Liver (tissue), 9 donors: ENCODE data around the gene CHMP1A. TPM values are rescaled to one million over a fixed set of nuclear protein-coding genes. Genes with fewer than 3 reads are reported as not detected.

Experiments
- DNase-seq: peaks from one replicate; pipeline ENCODE4 v3.0.0-alpha.2; 2017; ENCODE audit warnings: low spot score
- H3K27ac ChIP-seq, 2 donors: one replicate each; pipeline ENCODE4 v1.7.0; 2013; ENCODE audit warnings: inconsistent platforms in 2 of 2, low read length in 2 of 2, control low read depth in 1 of 2, low read depth in 1 of 2, mild to moderate bottlenecking in 1 of 2
- H3K27me3 ChIP-seq, 4 donors: one replicate each; pipeline versions ENCODE4 v1.6.1 to v1.7.0; 2013; ENCODE audit warnings: low read length in 3 of 4, inconsistent platforms in 1 of 4, mild to moderate bottlenecking in 1 of 4, moderate library complexity in 1 of 4; ENCODE audit not compliant: control insufficient read depth in 4 of 4, insufficient read depth in 4 of 4
- H3K36me3 ChIP-seq, 4 donors: one replicate each; pipeline versions ENCODE4 v1.6.1 to v1.7.0; 2013; ENCODE audit warnings: low read length in 3 of 4, mild to moderate bottlenecking in 3 of 4, low read depth in 1 of 4, moderate library complexity in 1 of 4; ENCODE audit not compliant: control insufficient read depth in 4 of 4, insufficient read depth in 3 of 4
- H3K4me1 ChIP-seq, 4 donors: one replicate each; pipeline versions ENCODE4 v1.6.1 to v1.7.0; 2013; ENCODE audit warnings: low read length in 3 of 4, mild to moderate bottlenecking in 3 of 4, moderate library complexity in 1 of 4; ENCODE audit not compliant: control insufficient read depth in 4 of 4, insufficient read depth in 4 of 4
- H3K4me3 ChIP-seq, 3 donors: one replicate each; pipeline versions ENCODE4 v1.6.1 to v1.7.0; 2013; ENCODE audit warnings: low read length in 3 of 3, control low read depth in 1 of 3, low read depth in 1 of 3, mild to moderate bottlenecking in 1 of 3
- H3K9ac ChIP-seq, 2 donors: one replicate each; pipeline ENCODE4 v1.7.0; 2013; ENCODE audit warnings: low read length in 2 of 2, mild to moderate bottlenecking in 2 of 2, moderate library complexity in 2 of 2, control low read depth in 1 of 2, low read depth in 1 of 2
- H3K9me3 ChIP-seq, 4 donors: one replicate each; pipeline versions ENCODE4 v1.6.1 to v1.7.0; 2013; ENCODE audit warnings: low read length in 3 of 4; ENCODE audit not compliant: control insufficient read depth in 4 of 4
- EGR1 ChIP-seq, 2 donors: IDR thresholded peaks; 2 replicates each; pipeline ENCODE4 v1.6.1; 2016 to 2018; ENCODE audit warnings: antibody characterized with exemption in 2 of 2, low read depth in 2 of 2
- FOXA1 ChIP-seq: IDR thresholded peaks from 2 replicates; pipeline ENCODE4 v1.6.1; 2016; ENCODE audit warnings: antibody characterized with exemption
- FOXA2 ChIP-seq: IDR thresholded peaks from 2 replicates; pipeline ENCODE4 v1.6.1; 2016; ENCODE audit warnings: antibody characterized with exemption
- GABPA ChIP-seq, 2 donors: IDR thresholded peaks in 1 of 2; conservative IDR thresholded peaks in 1 of 2; 2 replicates each; pipeline ENCODE4 v1.6.1; 2016; ENCODE audit warnings: antibody characterized with exemption in 2 of 2, mild to moderate bottlenecking in 1 of 2, moderate library complexity in 1 of 2
- HNF4A ChIP-seq, 2 donors: conservative IDR thresholded peaks; 2 replicates each; pipeline ENCODE4 v1.6.1; 2016; ENCODE audit warnings: antibody characterized with exemption in 2 of 2, mild to moderate bottlenecking in 2 of 2
- HNF4G ChIP-seq: IDR thresholded peaks from 2 replicates; pipeline ENCODE4 v1.6.1; 2016; ENCODE audit warnings: antibody characterized with exemption
- JUND ChIP-seq, 2 donors: IDR thresholded peaks; 2 replicates each; pipeline ENCODE4 v1.6.1; 2016; ENCODE audit warnings: antibody characterized with exemption in 2 of 2
- NR2F2 ChIP-seq: IDR thresholded peaks from 2 replicates; pipeline ENCODE4 v1.6.1; 2016; ENCODE audit warnings: antibody characterized with exemption
- RAD21 ChIP-seq, 2 donors: IDR thresholded peaks; 2 replicates each; pipeline ENCODE4 v1.6.1; 2016; ENCODE audit warnings: antibody characterized with exemption in 2 of 2, mild to moderate bottlenecking in 2 of 2
- RXRA ChIP-seq, 2 donors: IDR thresholded peaks; 2 replicates each; pipeline ENCODE4 v1.6.1; 2017 to 2018; ENCODE audit warnings: antibody characterized with exemption in 2 of 2, mild to moderate bottlenecking in 1 of 2
- SP1 ChIP-seq: IDR thresholded peaks from 2 replicates; pipeline ENCODE4 v1.6.1; 2018; ENCODE audit warnings: antibody characterized with exemption, mild to moderate bottlenecking
- TAF1 ChIP-seq: conservative IDR thresholded peaks from 2 replicates; pipeline ENCODE4 v1.6.1; 2016; ENCODE audit warnings: antibody characterized with exemption, mild to moderate bottlenecking
- YY1 ChIP-seq: IDR thresholded peaks from 2 replicates; pipeline ENCODE4 v1.6.1; 2016; ENCODE audit warnings: antibody characterized with exemption, mild to moderate bottlenecking
- WGBS: extraction: QIAGEN DNeasy Blood & Tissue Kit; methylation state at CpG from one replicate; pipeline ENCODE4 v1.1.7; 2013; 5-methylcytosine and 5-hydroxymethylcytosine counted together
- polyA plus RNA-seq, 2 donors: library from polyadenylated mRNA; stranded (reverse) in 1 of 2; unstranded in 1 of 2; fragments of 200-250 nt in 1 of 2; fragments of >200 nt in 1 of 2; fragmentation: Nextera tagmentation in 1 of 2; extraction: Ambion mirVana in 1 of 2; gene quantifications; one replicate each; pipeline versions ENCODE4 v1.2.1 to v1.2.3, GENCODE V29; 2013 to 2015
- total RNA-seq, 2 donors: library from RNA; depleted of rRNA; stranded (reverse); fragments of >200 nt; gene quantifications; one replicate each; pipeline ENCODE4 v1.2.3, GENCODE V29; 2014
- TF ChIP-seq, protein P1 (sequence below): fragments of 150-350 bp; IDR thresholded peaks from 2 replicates; pipeline ENCODE4 v1.5.1; 2017; ENCODE audit warnings: improper control_type of control experiment, low read depth, low read length; ENCODE audit not compliant: missing input control
- TF ChIP-seq, protein P2 (sequence below): IDR thresholded peaks from 2 replicates; pipeline ENCODE4 v1.6.1; 2016; ENCODE audit warnings: antibody characterized with exemption
- TF ChIP-seq, protein P3 (sequence below): IDR thresholded peaks from 2 replicates; pipeline ENCODE4 v1.6.1; 2016; ENCODE audit warnings: antibody characterized with exemption
- TF ChIP-seq, protein P4 (sequence below): IDR thresholded peaks from 2 replicates; pipeline ENCODE4 v1.6.1; 2016; ENCODE audit warnings: antibody characterized with exemption, mild to moderate bottlenecking
- donor health status: healthy.
- donor health status: healthy.
- donor health status: healthy.
- donor health status: healthy.
- donor health status: healthy.

CHMP1A gene
- total and polyA plus RNA-seq, 4 donors = 25.7 to 36.7 (median 32.3) TPM

DNA sequence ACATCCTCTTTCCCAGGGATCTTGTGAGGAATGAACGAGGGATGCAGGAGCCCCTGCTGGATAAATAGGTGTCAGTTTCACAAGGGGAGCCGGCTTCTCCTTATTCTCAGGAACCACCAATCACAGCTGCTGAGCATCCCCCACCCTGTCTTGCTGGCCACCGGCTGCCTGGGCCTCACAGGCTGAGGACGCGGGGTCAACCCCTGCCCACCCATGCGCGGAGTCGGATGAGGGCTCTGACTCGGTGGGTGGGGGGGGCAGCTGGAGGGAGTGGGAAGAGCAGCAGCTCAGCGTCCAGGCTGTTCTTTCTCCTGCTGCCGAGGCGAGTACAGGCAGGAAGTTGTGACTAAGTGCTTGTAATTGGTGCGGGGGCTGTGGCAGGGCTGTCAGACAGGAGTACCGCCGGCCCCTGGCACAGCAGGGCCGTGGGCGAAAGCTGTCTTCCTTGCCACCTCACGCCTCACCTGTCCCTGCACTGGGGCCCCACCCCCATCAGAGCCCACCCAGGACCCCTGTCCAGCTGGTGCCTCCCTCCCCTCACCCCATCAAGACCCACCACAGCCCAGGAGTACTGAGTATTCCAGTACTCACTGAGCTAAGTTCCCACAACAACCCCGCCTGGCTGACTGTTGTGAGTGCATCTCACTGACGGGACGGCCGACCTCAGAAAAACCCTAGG, 55.1 kb downstream of the CHMP1A start:
- Histone ChIP-seq H3K27ac (no peak overlapping the region), H3K4me1 (no peaks in the 10 kb centered on the region), H3K36me3 (no peaks in the 10 kb centered on the region), H3K9ac (no peak overlapping the region), H3K27me3 (no peaks in the 10 kb centered on the region), H3K4me3 (no peak overlapping the region), H3K9me3 (no peaks in the 10 kb centered on the region)
- DNase-seq = no peak
- WGBS = 14% methylated on average over 22 of the region's 22 CpGs
- no peak for TF ChIP-seq NR2F2
- TF ChIP-seq FOXA2 = no peak
- TF ChIP-seq RAD21 (IDR thresholded peaks at IDR 0.05) = no peak
- TF ChIP-seq, protein P1, sequence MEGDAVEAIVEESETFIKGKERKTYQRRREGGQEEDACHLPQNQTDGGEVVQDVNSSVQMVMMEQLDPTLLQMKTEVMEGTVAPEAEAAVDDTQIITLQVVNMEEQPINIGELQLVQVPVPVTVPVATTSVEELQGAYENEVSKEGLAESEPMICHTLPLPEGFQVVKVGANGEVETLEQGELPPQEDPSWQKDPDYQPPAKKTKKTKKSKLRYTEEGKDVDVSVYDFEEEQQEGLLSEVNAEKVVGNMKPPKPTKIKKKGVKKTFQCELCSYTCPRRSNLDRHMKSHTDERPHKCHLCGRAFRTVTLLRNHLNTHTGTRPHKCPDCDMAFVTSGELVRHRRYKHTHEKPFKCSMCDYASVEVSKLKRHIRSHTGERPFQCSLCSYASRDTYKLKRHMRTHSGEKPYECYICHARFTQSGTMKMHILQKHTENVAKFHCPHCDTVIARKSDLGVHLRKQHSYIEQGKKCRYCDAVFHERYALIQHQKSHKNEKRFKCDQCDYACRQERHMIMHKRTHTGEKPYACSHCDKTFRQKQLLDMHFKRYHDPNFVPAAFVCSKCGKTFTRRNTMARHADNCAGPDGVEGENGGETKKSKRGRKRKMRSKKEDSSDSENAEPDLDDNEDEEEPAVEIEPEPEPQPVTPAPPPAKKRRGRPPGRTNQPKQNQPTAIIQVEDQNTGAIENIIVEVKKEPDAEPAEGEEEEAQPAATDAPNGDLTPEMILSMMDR = no peak
- TF ChIP-seq, protein P2, sequence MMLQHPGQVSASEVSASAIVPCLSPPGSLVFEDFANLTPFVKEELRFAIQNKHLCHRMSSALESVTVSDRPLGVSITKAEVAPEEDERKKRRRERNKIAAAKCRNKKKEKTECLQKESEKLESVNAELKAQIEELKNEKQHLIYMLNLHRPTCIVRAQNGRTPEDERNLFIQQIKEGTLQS = no peak
- TF ChIP-seq, protein P3, sequence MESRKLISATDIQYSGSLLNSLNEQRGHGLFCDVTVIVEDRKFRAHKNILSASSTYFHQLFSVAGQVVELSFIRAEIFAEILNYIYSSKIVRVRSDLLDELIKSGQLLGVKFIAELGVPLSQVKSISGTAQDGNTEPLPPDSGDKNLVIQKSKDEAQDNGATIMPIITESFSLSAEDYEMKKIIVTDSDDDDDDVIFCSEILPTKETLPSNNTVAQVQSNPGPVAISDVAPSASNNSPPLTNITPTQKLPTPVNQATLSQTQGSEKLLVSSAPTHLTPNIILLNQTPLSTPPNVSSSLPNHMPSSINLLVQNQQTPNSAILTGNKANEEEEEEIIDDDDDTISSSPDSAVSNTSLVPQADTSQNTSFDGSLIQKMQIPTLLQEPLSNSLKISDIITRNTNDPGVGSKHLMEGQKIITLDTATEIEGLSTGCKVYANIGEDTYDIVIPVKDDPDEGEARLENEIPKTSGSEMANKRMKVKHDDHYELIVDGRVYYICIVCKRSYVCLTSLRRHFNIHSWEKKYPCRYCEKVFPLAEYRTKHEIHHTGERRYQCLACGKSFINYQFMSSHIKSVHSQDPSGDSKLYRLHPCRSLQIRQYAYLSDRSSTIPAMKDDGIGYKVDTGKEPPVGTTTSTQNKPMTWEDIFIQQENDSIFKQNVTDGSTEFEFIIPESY = no peak
- TF ChIP-seq RXRA (IDR thresholded peaks at IDR 0.05) = no peak
- TF ChIP-seq TAF1 = no peak
- no peak for TF ChIP-seq HNF4G
- no peak for TF ChIP-seq HNF4A (conservative IDR thresholded peaks at IDR 0.05)
- no peak for TF ChIP-seq EGR1 (IDR thresholded peaks at IDR 0.05; ENCODE audit: low read depth in 2 of 2)
- no peak for TF ChIP-seq JUND (IDR thresholded peaks at IDR 0.05)
- no peak for TF ChIP-seq SP1
- TF ChIP-seq, protein P4, sequence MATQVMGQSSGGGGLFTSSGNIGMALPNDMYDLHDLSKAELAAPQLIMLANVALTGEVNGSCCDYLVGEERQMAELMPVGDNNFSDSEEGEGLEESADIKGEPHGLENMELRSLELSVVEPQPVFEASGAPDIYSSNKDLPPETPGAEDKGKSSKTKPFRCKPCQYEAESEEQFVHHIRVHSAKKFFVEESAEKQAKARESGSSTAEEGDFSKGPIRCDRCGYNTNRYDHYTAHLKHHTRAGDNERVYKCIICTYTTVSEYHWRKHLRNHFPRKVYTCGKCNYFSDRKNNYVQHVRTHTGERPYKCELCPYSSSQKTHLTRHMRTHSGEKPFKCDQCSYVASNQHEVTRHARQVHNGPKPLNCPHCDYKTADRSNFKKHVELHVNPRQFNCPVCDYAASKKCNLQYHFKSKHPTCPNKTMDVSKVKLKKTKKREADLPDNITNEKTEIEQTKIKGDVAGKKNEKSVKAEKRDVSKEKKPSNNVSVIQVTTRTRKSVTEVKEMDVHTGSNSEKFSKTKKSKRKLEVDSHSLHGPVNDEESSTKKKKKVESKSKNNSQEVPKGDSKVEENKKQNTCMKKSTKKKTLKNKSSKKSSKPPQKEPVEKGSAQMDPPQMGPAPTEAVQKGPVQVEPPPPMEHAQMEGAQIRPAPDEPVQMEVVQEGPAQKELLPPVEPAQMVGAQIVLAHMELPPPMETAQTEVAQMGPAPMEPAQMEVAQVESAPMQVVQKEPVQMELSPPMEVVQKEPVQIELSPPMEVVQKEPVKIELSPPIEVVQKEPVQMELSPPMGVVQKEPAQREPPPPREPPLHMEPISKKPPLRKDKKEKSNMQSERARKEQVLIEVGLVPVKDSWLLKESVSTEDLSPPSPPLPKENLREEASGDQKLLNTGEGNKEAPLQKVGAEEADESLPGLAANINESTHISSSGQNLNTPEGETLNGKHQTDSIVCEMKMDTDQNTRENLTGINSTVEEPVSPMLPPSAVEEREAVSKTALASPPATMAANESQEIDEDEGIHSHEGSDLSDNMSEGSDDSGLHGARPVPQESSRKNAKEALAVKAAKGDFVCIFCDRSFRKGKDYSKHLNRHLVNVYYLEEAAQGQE = no peak

DNA sequence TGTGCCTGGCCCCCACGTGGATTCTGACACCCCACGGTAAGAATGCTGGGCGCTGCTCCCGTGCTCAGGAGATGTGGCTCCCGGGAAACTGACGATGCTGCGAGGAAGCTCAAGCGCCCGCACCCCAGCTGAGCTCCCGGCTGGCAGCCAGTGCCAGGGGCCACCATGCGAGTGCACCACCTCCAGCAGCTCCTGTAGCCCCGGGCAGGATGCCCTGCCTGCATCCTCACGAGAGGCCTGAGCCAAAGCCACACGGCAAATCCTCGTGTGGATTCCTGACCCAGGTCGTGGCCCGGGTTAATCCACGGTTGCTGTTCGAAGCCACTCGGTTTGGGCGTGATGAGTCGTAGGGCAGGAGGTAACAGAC, 55.6 kb downstream of the CHMP1A start:
- WGBS = 69% methylated on average over 22 of the region's 22 CpGs

More for the DNA sequence above, 55.6 kb downstream of the CHMP1A start:
- Histone ChIP-seq H3K9ac (no peak overlapping the region), H3K36me3 (no peaks in the 10 kb centered on the region), H3K27me3 (no peaks in the 10 kb centered on the region), H3K4me3 (no peak overlapping the region), H3K9me3 (no peaks in the 10 kb centered on the region), H3K4me1 (no peaks in the 10 kb centered on the region), H3K27ac (no peak overlapping the region)
- no peak for TF ChIP-seq HNF4G
- TF ChIP-seq YY1 = no peak
- no peak for TF ChIP-seq RAD21 (IDR thresholded peaks at IDR 0.05)
- TF ChIP-seq HNF4A (conservative IDR thresholded peaks at IDR 0.05) = no peak
- no peak for TF ChIP-seq GABPA (IDR thresholded peaks at IDR 0.05 in 1 of 2, conservative IDR thresholded peaks at IDR 0.05 in 1 of 2)
- TF ChIP-seq RXRA (IDR thresholded peaks at IDR 0.05) = no peak
- TF ChIP-seq JUND (IDR thresholded peaks at IDR 0.05) = no peak
- TF ChIP-seq NR2F2 = no peak
- no peak for TF ChIP-seq FOXA1
- no peak for TF ChIP-seq SP1
- no peak for TF ChIP-seq EGR1 (IDR thresholded peaks at IDR 0.05; ENCODE audit: low read depth in 2 of 2)
- TF ChIP-seq, protein P2 = no peak
- TF ChIP-seq, protein P1 = no peak
- no peak for DNase-seq
